HG03575 (cell line): Measurements from ENCODE around the gene PKP3.
"Not testable (repeated sequence)": the region's sequence is repeated elsewhere in the genome, so short reads cannot be mapped to it uniquely, and the experiment has no call there.

Experiments
- ATAC-seq: cut with Tn5 transposase; IDR thresholded peaks from one replicate; pipeline ENCODE4 v1.9.1; 2021; ENCODE audit not compliant: unreplicated experiment, insufficient number of reproducible peaks, low FRiP score; ENCODE audit errors: extremely low read depth

Gene PKP3

GRCh38 chr11:417652-418342 lies 23.8 kb downstream of the PKP3 start:
- ATAC-seq: no peak

GRCh38 chr11:418343-419247 lies 24.6 kb downstream of the PKP3 start:
- no peak for ATAC-seq

- no peak for ATAC-seq
Measured at GRCh38 chr11:419248-420005, 25.4 kb downstream of the PKP3 start.

GRCh38 chr11:420054-420910 lies 26.3 kb downstream of the PKP3 start:
- no peak for ATAC-seq

- ATAC-seq: no peak
Measured at GRCh38 chr11:420911-421321, 26.9 kb downstream of the PKP3 start.

GRCh38 chr11:422249-422656 lies 28.2 kb downstream of the PKP3 start:
- ATAC-seq: no peak

- ATAC-seq: no peak
Measured at GRCh38 chr11:424232-424631, 30.2 kb downstream of the PKP3 start.

- not testable (repeated sequence) for ATAC-seq
Measured at GRCh38 chr11:424766-425165, 30.8 kb downstream of the PKP3 start.

GRCh38 chr11:425301-425700 lies 31.3 kb downstream of the PKP3 start:
- no peak for ATAC-seq

- ATAC-seq: no peak
Measured at GRCh38 chr11:426851-427250, 32.8 kb downstream of the PKP3 start.

- ATAC-seq: no peak
Measured at GRCh38 chr11:428295-428694, 34.3 kb downstream of the PKP3 start.

GRCh38 chr11:429391-429790 lies 35.4 kb downstream of the PKP3 start:
- no peak for ATAC-seq

- no peak for ATAC-seq
Measured at GRCh38 chr11:429931-430456, 36.0 kb downstream of the PKP3 start.

- ATAC-seq: no peak
Measured at GRCh38 chr11:431921-432320, 37.9 kb downstream of the PKP3 start.

GRCh38 chr11:432501-433100 lies 38.6 kb downstream of the PKP3 start:
- no peak for ATAC-seq

GRCh38 chr11:433111-433510 lies 39.1 kb downstream of the PKP3 start:
- ATAC-seq: no peak

- no peak for ATAC-seq
Measured at GRCh38 chr11:433641-434040, 39.6 kb downstream of the PKP3 start.

GRCh38 chr11:434496-434895 lies 40.5 kb downstream of the PKP3 start:
- no peak for ATAC-seq
